Ishikawa (cell line): Measurements from ENCODE around the gene ERICH4.

Source experiments
- CEBPB ChIP-seq: IDR thresholded peaks from 2 replicates; pipeline ENCODE4 v1.6.1; 2012
- EP300 ChIP-seq: IDR thresholded peaks from 2 replicates; pipeline ENCODE4 v1.6.1; 2012; ENCODE audit warnings: borderline replicate concordance
- TAF1 ChIP-seq: IDR thresholded peaks from 2 replicates; pipeline ENCODE4 v1.6.1; 2012; ENCODE audit warnings: low read depth, mild to moderate bottlenecking
- YY1 ChIP-seq: IDR thresholded peaks from 2 replicates; pipeline ENCODE4 v1.6.1; 2012; ENCODE audit warnings: low read depth
- TF ChIP-seq, protein P1 (sequence below): IDR thresholded peaks from 2 replicates; pipeline ENCODE4 v1.6.1; 2012
- TF ChIP-seq, protein P2 (sequence below): IDR thresholded peaks from 2 replicates; pipeline ENCODE4 v1.6.1; 2012; ENCODE audit warnings: low read depth, mild to moderate bottlenecking
- TF ChIP-seq, protein P3 (sequence below): IDR thresholded peaks from 2 replicates; pipeline ENCODE4 v1.6.1; 2012

DNA sequence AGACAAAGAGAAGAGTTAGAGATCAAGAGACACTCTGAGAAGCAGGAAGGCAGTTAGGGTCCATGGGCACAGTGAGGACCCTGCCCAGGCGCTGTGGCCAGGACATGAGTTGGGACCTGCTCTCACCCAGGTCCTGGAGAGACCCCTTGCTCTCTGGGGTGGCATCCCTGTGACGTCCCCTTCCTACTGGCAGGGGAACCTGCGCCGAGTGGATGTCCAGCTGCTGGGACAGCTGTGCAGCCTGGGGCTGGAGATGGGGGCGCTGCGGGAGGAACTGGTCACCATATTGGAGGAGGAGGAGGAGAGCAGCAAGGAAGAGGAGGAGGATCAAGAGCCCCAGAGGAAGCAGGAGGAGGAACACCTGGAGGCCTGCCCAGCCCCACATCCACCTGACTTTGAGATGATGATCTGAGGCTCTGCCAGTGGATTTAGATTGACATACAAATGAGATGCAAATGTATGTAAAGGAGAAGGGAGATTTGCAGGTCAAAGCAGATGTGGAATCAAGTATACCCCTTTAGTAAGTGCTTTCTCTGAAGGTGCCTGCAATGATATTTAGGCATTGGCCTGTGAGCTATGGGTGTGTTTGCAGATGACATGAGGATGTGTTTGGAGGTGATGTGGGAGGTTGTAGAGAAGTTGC, 978 bp downstream of the ERICH4 start:
- TF ChIP-seq TAF1 (no peak), YY1 (no peak), EP300 (no peak), CEBPB (no peak)
- TF ChIP-seq, protein P1, sequence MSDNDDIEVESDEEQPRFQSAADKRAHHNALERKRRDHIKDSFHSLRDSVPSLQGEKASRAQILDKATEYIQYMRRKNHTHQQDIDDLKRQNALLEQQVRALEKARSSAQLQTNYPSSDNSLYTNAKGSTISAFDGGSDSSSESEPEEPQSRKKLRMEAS, result no peak
- TF ChIP-seq, protein P2, sequence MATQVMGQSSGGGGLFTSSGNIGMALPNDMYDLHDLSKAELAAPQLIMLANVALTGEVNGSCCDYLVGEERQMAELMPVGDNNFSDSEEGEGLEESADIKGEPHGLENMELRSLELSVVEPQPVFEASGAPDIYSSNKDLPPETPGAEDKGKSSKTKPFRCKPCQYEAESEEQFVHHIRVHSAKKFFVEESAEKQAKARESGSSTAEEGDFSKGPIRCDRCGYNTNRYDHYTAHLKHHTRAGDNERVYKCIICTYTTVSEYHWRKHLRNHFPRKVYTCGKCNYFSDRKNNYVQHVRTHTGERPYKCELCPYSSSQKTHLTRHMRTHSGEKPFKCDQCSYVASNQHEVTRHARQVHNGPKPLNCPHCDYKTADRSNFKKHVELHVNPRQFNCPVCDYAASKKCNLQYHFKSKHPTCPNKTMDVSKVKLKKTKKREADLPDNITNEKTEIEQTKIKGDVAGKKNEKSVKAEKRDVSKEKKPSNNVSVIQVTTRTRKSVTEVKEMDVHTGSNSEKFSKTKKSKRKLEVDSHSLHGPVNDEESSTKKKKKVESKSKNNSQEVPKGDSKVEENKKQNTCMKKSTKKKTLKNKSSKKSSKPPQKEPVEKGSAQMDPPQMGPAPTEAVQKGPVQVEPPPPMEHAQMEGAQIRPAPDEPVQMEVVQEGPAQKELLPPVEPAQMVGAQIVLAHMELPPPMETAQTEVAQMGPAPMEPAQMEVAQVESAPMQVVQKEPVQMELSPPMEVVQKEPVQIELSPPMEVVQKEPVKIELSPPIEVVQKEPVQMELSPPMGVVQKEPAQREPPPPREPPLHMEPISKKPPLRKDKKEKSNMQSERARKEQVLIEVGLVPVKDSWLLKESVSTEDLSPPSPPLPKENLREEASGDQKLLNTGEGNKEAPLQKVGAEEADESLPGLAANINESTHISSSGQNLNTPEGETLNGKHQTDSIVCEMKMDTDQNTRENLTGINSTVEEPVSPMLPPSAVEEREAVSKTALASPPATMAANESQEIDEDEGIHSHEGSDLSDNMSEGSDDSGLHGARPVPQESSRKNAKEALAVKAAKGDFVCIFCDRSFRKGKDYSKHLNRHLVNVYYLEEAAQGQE, result no peak
- TF ChIP-seq, protein P3, sequence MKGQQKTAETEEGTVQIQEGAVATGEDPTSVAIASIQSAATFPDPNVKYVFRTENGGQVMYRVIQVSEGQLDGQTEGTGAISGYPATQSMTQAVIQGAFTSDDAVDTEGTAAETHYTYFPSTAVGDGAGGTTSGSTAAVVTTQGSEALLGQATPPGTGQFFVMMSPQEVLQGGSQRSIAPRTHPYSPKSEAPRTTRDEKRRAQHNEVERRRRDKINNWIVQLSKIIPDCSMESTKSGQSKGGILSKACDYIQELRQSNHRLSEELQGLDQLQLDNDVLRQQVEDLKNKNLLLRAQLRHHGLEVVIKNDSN, result no peak
